ENCODE measurements around the gene IFI16. TPM values are rescaled to one million over a fixed set of nuclear protein-coding genes. Genes with fewer than 3 reads are reported as not detected.

Gene IFI16
- total RNA-seq, 1 experiment from 2014 or later = 2.9 TPM

DNA sequence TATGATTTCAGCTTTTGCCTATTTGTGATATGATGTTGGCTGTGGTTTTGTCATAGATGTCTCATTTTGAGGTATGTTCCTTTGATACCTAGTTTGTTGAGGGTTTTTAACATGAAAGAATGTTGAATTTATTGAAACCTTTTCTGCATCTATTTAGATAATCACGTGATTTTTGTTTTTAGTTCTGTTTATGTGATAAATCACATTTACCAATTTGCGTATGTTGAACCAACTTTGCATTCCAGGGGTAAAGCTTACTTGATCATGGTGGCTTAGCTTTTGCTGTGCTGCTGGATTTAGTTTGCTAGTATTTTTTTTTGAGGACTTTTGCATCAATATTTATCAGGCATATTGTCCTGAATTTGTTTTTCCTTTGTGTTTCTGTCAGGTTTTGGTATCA, 26.5 kb upstream of the IFI16 start:
- no peak overlapping the region for H3K27ac ChIP-seq (ENCODE audit: insufficient read length, low read depth, low read length)
- no peak overlapping the region for H3T11ph ChIP-seq (ENCODE audit: low read length)
- H3K23ac ChIP-seq (ENCODE audit: insufficient read length, low read depth, low read length) = no peak overlapping the region
- H4K8ac ChIP-seq (replicated peaks; ENCODE audit: insufficient read length, low read depth, low read length) = no peak overlapping the region
- H3K27me3 ChIP-seq (ENCODE audit: insufficient read depth, low read length) = no peaks in the 10 kb centered on the region
- H2AK5ac ChIP-seq (ENCODE audit: insufficient read length, low read length) = no peak overlapping the region
- H4K20me1 ChIP-seq (ENCODE audit: control insufficient read depth, insufficient read depth, insufficient read length) = no peaks in the 10 kb centered on the region
- H2BK15ac ChIP-seq (ENCODE audit: low read depth, low read length) = no peak overlapping the region
- H4K91ac ChIP-seq (ENCODE audit: insufficient read length, low read depth, low read length) = no peak overlapping the region
- H3K4me1 ChIP-seq (ENCODE audit: insufficient read depth, low read length) = no peaks in the 10 kb centered on the region
- no peaks in the 10 kb centered on the region for H3K79me1 ChIP-seq (ENCODE audit: insufficient read depth, low read depth, low read length, poor library complexity, severe bottlenecking)
- H2BK5ac ChIP-seq (ENCODE audit: insufficient read length, low read length) = no peak overlapping the region
- no peak overlapping the region for H3K18ac ChIP-seq (ENCODE audit: insufficient read length, low read depth, low read length)
- no peak overlapping the region for H2BK12ac ChIP-seq (ENCODE audit: insufficient read length, low read depth, low read length)
- H3K9ac ChIP-seq (ENCODE audit: extremely low read depth, insufficient read length, low read length) = no peak overlapping the region
- Mint-ChIP-seq H3K4me1 (no peaks in the 10 kb centered on the region), H3K27ac (no peak overlapping the region), H3K36me3 (ENCODE audit: insufficient read depth in 1 of 3, low read depth in 3 of 3) (peaks cover 4 to 22% (median 7%) of the 10 kb centered on the region in 3 experiments), H3K27me3 (ENCODE audit: low read depth) (peaks cover 2% of the 10 kb centered on the region), H3K9me3 (peaks cover 17 to 28% of the 10 kb centered on the region in 2 experiments), H3K4me3 (no peak overlapping the region)
- H3K4ac ChIP-seq (ENCODE audit: low read depth, low read length) = no peak overlapping the region
- H3K14ac ChIP-seq (ENCODE audit: insufficient read depth, low read length) = no peak overlapping the region
- no peaks in the 10 kb centered on the region for H3K79me2 ChIP-seq (ENCODE audit: insufficient read depth, low read length)
- no peak overlapping the region for H4K5ac ChIP-seq (ENCODE audit: insufficient read length, low read depth, low read length)
- H3K4me2 ChIP-seq (ENCODE audit: insufficient read depth, insufficient read length, low read length) = no peak overlapping the region
- H2BK120ac ChIP-seq (ENCODE audit: low read depth, low read length, poor library complexity, severe bottlenecking) = no peak overlapping the region
- H3K9me3 ChIP-seq (ENCODE audit: control insufficient read depth, low read depth, low read length) = no peaks in the 10 kb centered on the region
- H3K56ac ChIP-seq (ENCODE audit: insufficient read length, low read depth, low read length) = no peak overlapping the region
- TF ChIP-seq, protein P1, sequence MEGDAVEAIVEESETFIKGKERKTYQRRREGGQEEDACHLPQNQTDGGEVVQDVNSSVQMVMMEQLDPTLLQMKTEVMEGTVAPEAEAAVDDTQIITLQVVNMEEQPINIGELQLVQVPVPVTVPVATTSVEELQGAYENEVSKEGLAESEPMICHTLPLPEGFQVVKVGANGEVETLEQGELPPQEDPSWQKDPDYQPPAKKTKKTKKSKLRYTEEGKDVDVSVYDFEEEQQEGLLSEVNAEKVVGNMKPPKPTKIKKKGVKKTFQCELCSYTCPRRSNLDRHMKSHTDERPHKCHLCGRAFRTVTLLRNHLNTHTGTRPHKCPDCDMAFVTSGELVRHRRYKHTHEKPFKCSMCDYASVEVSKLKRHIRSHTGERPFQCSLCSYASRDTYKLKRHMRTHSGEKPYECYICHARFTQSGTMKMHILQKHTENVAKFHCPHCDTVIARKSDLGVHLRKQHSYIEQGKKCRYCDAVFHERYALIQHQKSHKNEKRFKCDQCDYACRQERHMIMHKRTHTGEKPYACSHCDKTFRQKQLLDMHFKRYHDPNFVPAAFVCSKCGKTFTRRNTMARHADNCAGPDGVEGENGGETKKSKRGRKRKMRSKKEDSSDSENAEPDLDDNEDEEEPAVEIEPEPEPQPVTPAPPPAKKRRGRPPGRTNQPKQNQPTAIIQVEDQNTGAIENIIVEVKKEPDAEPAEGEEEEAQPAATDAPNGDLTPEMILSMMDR (conservative IDR thresholded peaks at IDR 0.05) = no peak
- no peak for DNase-seq
- no peak overlapping the region for H2BK20ac ChIP-seq (ENCODE audit: low read depth, low read length, poor library complexity, severe bottlenecking)
- no CpG with 5 or more reads among the region's 2 CpGs for WGBS (ENCODE audit: extremely low coverage, insufficient read length, low lambda C conversion rate)
- H2AFZ ChIP-seq (ENCODE audit: low read length) = no peak overlapping the region
- no peaks in the 10 kb centered on the region for H3K23me2 ChIP-seq (ENCODE audit: insufficient read length, low read depth, low read length, poor library complexity, severe bottlenecking)
